K562 (cell line): ENCODE results near the gene PCF11. TPM values are rescaled to one million over a fixed set of nuclear protein-coding genes. Genes with fewer than 3 reads are reported as not detected.

Experiments
- EP400 ChIP-seq: fragments of 450-650 bp; IDR thresholded peaks from 2 replicates; pipeline ENCODE4 v1.6.1; 2017; ENCODE audit warnings: antibody characterized with exemption, mild to moderate bottlenecking, moderate library complexity
- ESRRA ChIP-seq: fragments of 450-650 bp; IDR thresholded peaks from 2 replicates; pipeline ENCODE4 v1.6.1; 2014; ENCODE audit warnings: low read depth, mild to moderate bottlenecking, moderate library complexity, borderline replicate concordance
- FOSL1 ChIP-seq: fragments of 200-800 bp; sonication (Bioruptor generic); conservative IDR thresholded peaks from 2 replicates; pipeline ENCODE4 v1.6.1; 2016; ENCODE audit warnings: missing genetic modification characterization, missing compliant biosample characterization
- GATAD2B ChIP-seq: fragments of 450-650 bp; IDR thresholded peaks from 2 replicates; pipeline ENCODE4 v1.6.1; 2017; ENCODE audit warnings: mild to moderate bottlenecking, borderline replicate concordance
- GTF2A2 ChIP-seq: IDR thresholded peaks from 2 replicates; pipeline ENCODE4 v1.6.1; 2016; ENCODE audit warnings: mild to moderate bottlenecking, missing genetic modification characterization, missing compliant biosample characterization
- HDAC1 ChIP-seq, 2 experiments: fragments of 450-650 bp; IDR thresholded peaks; 2 replicates each; pipeline ENCODE4 v1.6.1; 2016 to 2017; ENCODE audit warnings: inconsistent platforms in 1 of 2, mild to moderate bottlenecking in 1 of 2, moderate library complexity in 1 of 2
- PPARD ChIP-seq: fragments of 250-450 bp; sonication (Bioruptor Pico); IDR thresholded peaks from 2 replicates; pipeline ENCODE4 v1.8.0; 2022; ENCODE audit warnings: inconsistent platforms, mild to moderate bottlenecking, moderate library complexity
- SRSF9 ChIP-seq: fragments of 200-400 bp; formaldehyde crosslinking; IDR thresholded peaks from 2 replicates; pipeline ENCODE4 v1.6.1; 2017; ENCODE audit warnings: low read depth, low read length, borderline replicate concordance
- U2AF2 ChIP-seq: fragments of 200-400 bp; formaldehyde crosslinking; optimal IDR thresholded peaks from 2 replicates; pipeline ENCODE3; 2017; ENCODE audit warnings: low read depth, mild to moderate bottlenecking, low read length
- polyA plus RNA-seq, 8 experiments: library from polyadenylated mRNA; depleted of rRNA in 4 of 8; stranded (reverse) in 5 of 8; unstranded in 3 of 8; fragments of >200 nt; fragmentation: Nextera tagmentation in 2 of 8; fragmentation: Illumina TruSeq in 1 of 8; extraction: Ambion mirVana in 2 of 8; extraction: Trizol in 1 of 8; gene quantifications; 2 replicates each; pipeline versions ENCODE4 v1.2.1 to v1.2.3, GENCODE V29; 2011 to 2014; ENCODE audit warnings: inconsistent platforms in 1 of 8, missing spikeins in 1 of 8
- total RNA-seq, 7 experiments: library from RNA; depleted of rRNA in 6 of 7; stranded (reverse); fragments of >200 nt in 6 of 7; fragmentation: Illumina TruSeq in 2 of 7; extraction: Trizol in 2 of 7; gene quantifications; 2 replicates each; pipeline versions ENCODE4 v1.2.1 to v1.2.3, GENCODE V29; 2011 to 2021; ENCODE audit warnings: low replicate concordance in 1 of 7
- TF ChIP-seq, protein P1 (sequence below): sonication (generic); formaldehyde crosslinking; IDR thresholded peaks from 2 replicates; pipeline ENCODE4 v1.8.0; 2022; ENCODE audit warnings: mild to moderate bottlenecking, low read depth, missing genetic modification reagents
- TF ChIP-seq, protein P2 (sequence below), 2 experiments: fragments of 450-650 bp; formaldehyde crosslinking in 1 of 2; IDR thresholded peaks; 2 replicates each; pipeline versions ENCODE4 v1.4.0 to v1.6.1; 2014 to 2020; ENCODE audit warnings: mild to moderate bottlenecking in 2 of 2, borderline replicate concordance in 1 of 2, low read depth in 1 of 2
- TF ChIP-seq, protein P3 (sequence below), 2 experiments: fragments of 450-650 bp in 1 of 2; sonication (generic) in 1 of 2; formaldehyde crosslinking in 1 of 2; IDR thresholded peaks in 1 of 2; conservative IDR thresholded peaks in 1 of 2; 2 replicates each; pipeline versions ENCODE4 v1.6.1 to v1.8.1; 2016 to 2023; ENCODE audit warnings: mild to moderate bottlenecking in 2 of 2, moderate library complexity in 2 of 2, inconsistent platforms in 1 of 2, missing genetic modification reagents in 1 of 2
- TF ChIP-seq, protein P4 (sequence below): IDR thresholded peaks from 3 replicates; pipeline ENCODE4 v1.6.1; 2011; ENCODE audit warnings: borderline replicate concordance, mild to moderate bottlenecking; ENCODE audit not compliant: insufficient read length, insufficient read depth

Gene PCF11
- total and polyA plus RNA-seq, 9 of the 15 experiments (the other 6 are each of a cell fraction or from before 2014, with no cell fraction given): 9.3 to 91.6 (median 54.4) TPM

DNA sequence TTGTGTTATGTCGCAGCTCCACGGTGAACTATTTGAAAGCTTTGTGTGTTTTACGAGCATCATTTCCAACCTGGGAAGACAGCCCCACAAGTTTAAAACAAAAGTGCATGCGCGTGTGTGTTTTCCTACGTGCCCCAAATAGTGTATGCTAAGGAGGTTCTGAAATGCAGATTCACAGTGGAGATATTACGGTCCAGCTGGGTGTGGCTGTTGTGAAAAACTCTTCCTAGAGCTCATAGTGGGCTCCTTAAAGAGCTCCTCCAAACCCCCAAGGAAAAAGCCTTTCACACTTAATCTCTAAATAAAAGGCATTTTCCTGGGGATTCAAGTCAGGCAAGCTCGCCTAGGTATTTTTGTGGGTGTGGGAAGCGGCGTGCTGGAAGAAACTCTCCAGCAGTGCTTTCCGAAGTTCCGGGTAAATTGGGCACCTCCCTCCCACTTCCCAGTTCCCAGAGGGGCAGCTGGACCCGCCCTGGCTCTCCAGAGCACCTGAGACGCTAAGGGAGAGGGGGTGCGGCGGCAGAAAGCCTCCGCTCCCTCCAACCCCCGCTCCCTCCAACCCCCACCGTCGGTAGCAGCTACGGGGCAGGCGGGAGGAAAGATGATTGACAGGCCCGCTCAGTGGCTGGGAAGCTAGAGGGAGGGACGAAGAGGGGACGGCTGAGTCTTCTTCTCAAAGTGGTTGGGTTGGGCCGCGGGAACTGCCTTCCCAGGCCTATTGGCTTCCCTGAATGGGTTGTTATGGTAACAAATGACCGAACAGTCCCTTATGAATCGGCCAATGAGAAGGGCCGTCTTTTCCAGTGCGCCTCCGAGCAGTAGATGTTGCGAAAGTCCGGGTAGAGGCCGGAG lies 561 bp upstream of the PCF11 start (continued):
- TF ChIP-seq, protein P1, sequence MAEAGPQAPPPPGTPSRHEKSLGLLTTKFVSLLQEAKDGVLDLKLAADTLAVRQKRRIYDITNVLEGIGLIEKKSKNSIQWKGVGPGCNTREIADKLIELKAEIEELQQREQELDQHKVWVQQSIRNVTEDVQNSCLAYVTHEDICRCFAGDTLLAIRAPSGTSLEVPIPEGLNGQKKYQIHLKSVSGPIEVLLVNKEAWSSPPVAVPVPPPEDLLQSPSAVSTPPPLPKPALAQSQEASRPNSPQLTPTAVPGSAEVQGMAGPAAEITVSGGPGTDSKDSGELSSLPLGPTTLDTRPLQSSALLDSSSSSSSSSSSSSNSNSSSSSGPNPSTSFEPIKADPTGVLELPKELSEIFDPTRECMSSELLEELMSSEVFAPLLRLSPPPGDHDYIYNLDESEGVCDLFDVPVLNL (CRISPR knock-in tag): 0 out of 2 replicates have a peak, but pooled peaks have one; percentile 48
- TF ChIP-seq ESRRA (no peak), SRSF9 (no peak), EP400 (no peak; the same call in none of the 2 replicates), GTF2A2 (tag) (no peak), U2AF2 (no peak), GATAD2B (peak; percentile 64; the same call in 1 of the 2 replicates), FOSL1 (tag) (no peak; the same call in 1 of the 2 replicates), HDAC1 (IDR thresholded peaks at IDR 0.05) (peak in 1 of 2 experiments; percentile 42; a peak in 1 of 4 replicates), PPARD (no peak)
- TF ChIP-seq, protein P2, sequence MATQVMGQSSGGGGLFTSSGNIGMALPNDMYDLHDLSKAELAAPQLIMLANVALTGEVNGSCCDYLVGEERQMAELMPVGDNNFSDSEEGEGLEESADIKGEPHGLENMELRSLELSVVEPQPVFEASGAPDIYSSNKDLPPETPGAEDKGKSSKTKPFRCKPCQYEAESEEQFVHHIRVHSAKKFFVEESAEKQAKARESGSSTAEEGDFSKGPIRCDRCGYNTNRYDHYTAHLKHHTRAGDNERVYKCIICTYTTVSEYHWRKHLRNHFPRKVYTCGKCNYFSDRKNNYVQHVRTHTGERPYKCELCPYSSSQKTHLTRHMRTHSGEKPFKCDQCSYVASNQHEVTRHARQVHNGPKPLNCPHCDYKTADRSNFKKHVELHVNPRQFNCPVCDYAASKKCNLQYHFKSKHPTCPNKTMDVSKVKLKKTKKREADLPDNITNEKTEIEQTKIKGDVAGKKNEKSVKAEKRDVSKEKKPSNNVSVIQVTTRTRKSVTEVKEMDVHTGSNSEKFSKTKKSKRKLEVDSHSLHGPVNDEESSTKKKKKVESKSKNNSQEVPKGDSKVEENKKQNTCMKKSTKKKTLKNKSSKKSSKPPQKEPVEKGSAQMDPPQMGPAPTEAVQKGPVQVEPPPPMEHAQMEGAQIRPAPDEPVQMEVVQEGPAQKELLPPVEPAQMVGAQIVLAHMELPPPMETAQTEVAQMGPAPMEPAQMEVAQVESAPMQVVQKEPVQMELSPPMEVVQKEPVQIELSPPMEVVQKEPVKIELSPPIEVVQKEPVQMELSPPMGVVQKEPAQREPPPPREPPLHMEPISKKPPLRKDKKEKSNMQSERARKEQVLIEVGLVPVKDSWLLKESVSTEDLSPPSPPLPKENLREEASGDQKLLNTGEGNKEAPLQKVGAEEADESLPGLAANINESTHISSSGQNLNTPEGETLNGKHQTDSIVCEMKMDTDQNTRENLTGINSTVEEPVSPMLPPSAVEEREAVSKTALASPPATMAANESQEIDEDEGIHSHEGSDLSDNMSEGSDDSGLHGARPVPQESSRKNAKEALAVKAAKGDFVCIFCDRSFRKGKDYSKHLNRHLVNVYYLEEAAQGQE (IDR thresholded peaks at IDR 0.05; ENCODE audit: borderline replicate concordance): no peak
- TF ChIP-seq, protein P2 (CRISPR knock-in tag; IDR thresholded peaks at IDR 0.05; ENCODE audit: low read depth): 0 out of 2 replicates have a peak, but pooled peaks have one; percentile 65
- TF ChIP-seq, protein P3, sequence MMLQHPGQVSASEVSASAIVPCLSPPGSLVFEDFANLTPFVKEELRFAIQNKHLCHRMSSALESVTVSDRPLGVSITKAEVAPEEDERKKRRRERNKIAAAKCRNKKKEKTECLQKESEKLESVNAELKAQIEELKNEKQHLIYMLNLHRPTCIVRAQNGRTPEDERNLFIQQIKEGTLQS (IDR thresholded peaks at IDR 0.05): peak; percentile 78
- TF ChIP-seq, protein P3 (CRISPR knock-in tag; conservative IDR thresholded peaks at IDR 0.05): peak; percentile 34; the same call in 1 of the 2 replicates
- TF ChIP-seq, protein P4, sequence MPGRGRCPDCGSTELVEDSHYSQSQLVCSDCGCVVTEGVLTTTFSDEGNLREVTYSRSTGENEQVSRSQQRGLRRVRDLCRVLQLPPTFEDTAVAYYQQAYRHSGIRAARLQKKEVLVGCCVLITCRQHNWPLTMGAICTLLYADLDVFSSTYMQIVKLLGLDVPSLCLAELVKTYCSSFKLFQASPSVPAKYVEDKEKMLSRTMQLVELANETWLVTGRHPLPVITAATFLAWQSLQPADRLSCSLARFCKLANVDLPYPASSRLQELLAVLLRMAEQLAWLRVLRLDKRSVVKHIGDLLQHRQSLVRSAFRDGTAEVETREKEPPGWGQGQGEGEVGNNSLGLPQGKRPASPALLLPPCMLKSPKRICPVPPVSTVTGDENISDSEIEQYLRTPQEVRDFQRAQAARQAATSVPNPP: no peak
